Fibroblast of lung (primary cell): ENCODE measurements around the gene SLC6A16.

Source experiments
- CTCF ChIP-seq, 2 donors: IDR thresholded peaks in 1 of 2; conservative IDR thresholded peaks in 1 of 2; 1 replicate in 1 of 2; 2 replicates in 1 of 2; pipeline ENCODE4 v1.5.1; 2011 to 2012; ENCODE audit warnings: low read length in 2 of 2, control low read depth in 1 of 2, inconsistent platforms in 1 of 2, low read depth in 1 of 2, mild to moderate bottlenecking in 1 of 2
- EZH2 ChIP-seq: IDR thresholded peaks from 2 replicates; pipeline ENCODE4 v1.5.1; 2012; ENCODE audit warnings: low read length, control low read depth, mild to moderate bottlenecking; ENCODE audit errors: missing control alignments

- no peak for TF ChIP-seq CTCF (conservative IDR thresholded peaks at IDR 0.05 in 1 of 2, IDR thresholded peaks at IDR 0.05 in 1 of 2; ENCODE audit: low read depth in 1 of 2, low read length in 2 of 2)
- no peak for TF ChIP-seq EZH2
Measured at GRCh38 chr19:49324801-49325576, at the start of gene SLC6A16.
